Measurements from ENCODE around the gene PAXX. TPM values are rescaled to one million over a fixed set of nuclear protein-coding genes. Genes with fewer than 3 reads are reported as not detected.
A peak's percentile ranks its signal among the peaks of the same experiment; 100 is the strongest.

The PAXX gene
- total and polyA plus RNA-seq, 4 donors, result 27.8 to 192 (median 41.0) TPM

GRCh38 chr9:136983167-136983566 lies 9.1 kb upstream of the PAXX start:
- DNase-seq, result no peak
- no peak overlapping the region for H3K27ac ChIP-seq (ENCODE audit: low read depth in 1 of 2, low read length in 2 of 2)
- H3K27me3 ChIP-seq (ENCODE audit: control insufficient read depth in 1 of 2, insufficient read depth in 2 of 2, low read length in 1 of 2), result no peaks in the 10 kb centered on the region
- H3K9me3 ChIP-seq (ENCODE audit: control insufficient read depth, low read length), result no peaks in the 10 kb centered on the region
- H3K4me1 ChIP-seq (ENCODE audit: control insufficient read depth in 1 of 2, insufficient read depth in 2 of 2, low read length in 2 of 2), result no peaks in the 10 kb centered on the region
- no peak for ATAC-seq (ENCODE audit: low FRiP score)
- WGBS, 2 donors, result 91 to 92% methylated on average over 9 of the region's 9 CpGs
- intact Hi-C loops (cut with DNase I), result no loop called here
- H3K36me3 ChIP-seq (ENCODE audit: control insufficient read depth in 1 of 2, insufficient read depth in 2 of 2, low read length in 1 of 2), result no peaks in the 10 kb centered on the region
- no peak overlapping the region for H3K4me3 ChIP-seq (ENCODE audit: low read length in 2 of 2)

GRCh38 chr9:136983656-136984314 lies 8.4 kb upstream of the PAXX start:
- WGBS, 2 donors, result 84 to 87% methylated on average over 11 of the region's 11 CpGs

GRCh38 chr9:136984464-136985026 lies 7.7 kb upstream of the PAXX start:
- no peak overlapping the region for H3K4me3 ChIP-seq (ENCODE audit: low read length in 2 of 2)
- no peak for ATAC-seq (ENCODE audit: low FRiP score)
- H3K4me1 ChIP-seq (ENCODE audit: control insufficient read depth in 1 of 2, insufficient read depth in 2 of 2, low read length in 2 of 2), result no peaks in the 10 kb centered on the region
- no peaks in the 10 kb centered on the region for H3K27me3 ChIP-seq (ENCODE audit: control insufficient read depth in 1 of 2, insufficient read depth in 2 of 2, low read length in 1 of 2)
- H3K36me3 ChIP-seq (ENCODE audit: control insufficient read depth in 1 of 2, insufficient read depth in 2 of 2, low read length in 1 of 2), result no peaks in the 10 kb centered on the region
- no peaks in the 10 kb centered on the region for H3K9me3 ChIP-seq (ENCODE audit: control insufficient read depth, low read length)
- 59 to 66% methylated on average over 16 to 29 of the region's 29 CpGs for WGBS, 2 donors
- no peak for DNase-seq
- no peak overlapping the region for H3K27ac ChIP-seq (ENCODE audit: low read depth in 1 of 2, low read length in 2 of 2)
- intact Hi-C loops (cut with DNase I), result no loop called here

More at GRCh38 chr9:136983656-136984314, 8.4 kb upstream of the PAXX start:
- no peak overlapping the region for H3K27ac ChIP-seq (ENCODE audit: low read depth in 1 of 2, low read length in 2 of 2)
- H3K9me3 ChIP-seq (ENCODE audit: control insufficient read depth, low read length), result no peaks in the 10 kb centered on the region
- no peaks in the 10 kb centered on the region for H3K4me1 ChIP-seq (ENCODE audit: control insufficient read depth in 1 of 2, insufficient read depth in 2 of 2, low read length in 2 of 2)
- no peak overlapping the region for H3K4me3 ChIP-seq (ENCODE audit: low read length in 2 of 2)
- no peak for ATAC-seq (ENCODE audit: low FRiP score)
- H3K36me3 ChIP-seq (ENCODE audit: control insufficient read depth in 1 of 2, insufficient read depth in 2 of 2, low read length in 1 of 2), result no peaks in the 10 kb centered on the region
- DNase-seq, result no peak
- H3K27me3 ChIP-seq (ENCODE audit: control insufficient read depth in 1 of 2, insufficient read depth in 2 of 2, low read length in 1 of 2), result no peaks in the 10 kb centered on the region
- intact Hi-C loops (cut with DNase I), result no loop called here

- 8 to 9% methylated on average over 39 to 48 of the region's 48 CpGs for WGBS, 2 donors
- H3K4me1 ChIP-seq (ENCODE audit: control insufficient read depth in 1 of 2, insufficient read depth in 2 of 2, low read length in 2 of 2), result no peaks in the 10 kb centered on the region
- intact Hi-C loops (cut with DNase I), result no loop called here
- no peaks in the 10 kb centered on the region for H3K9me3 ChIP-seq (ENCODE audit: control insufficient read depth, low read length)
- no peaks in the 10 kb centered on the region for H3K27me3 ChIP-seq (ENCODE audit: control insufficient read depth in 1 of 2, insufficient read depth in 2 of 2, low read length in 1 of 2)
- no peak overlapping the region for H3K4me3 ChIP-seq (ENCODE audit: low read length in 2 of 2)
- no peaks in the 10 kb centered on the region for H3K36me3 ChIP-seq (ENCODE audit: control insufficient read depth in 1 of 2, insufficient read depth in 2 of 2, low read length in 1 of 2)
- no peak for DNase-seq
- no peak for ATAC-seq (ENCODE audit: low FRiP score)
- H3K27ac ChIP-seq (ENCODE audit: low read depth in 1 of 2, low read length in 2 of 2), result no peak overlapping the region
Observed at GRCh38 chr9:136985027-136985602, 7.1 kb upstream of the PAXX start.

- ATAC-seq (ENCODE audit: low FRiP score) (no peak), DNase-seq (no peak)
- H3K4me3 ChIP-seq (ENCODE audit: low read length in 2 of 2), result no peak overlapping the region
- no peak overlapping the region for H3K27ac ChIP-seq (ENCODE audit: low read depth in 1 of 2, low read length in 2 of 2)
- 22 to 28% methylated on average over 25 to 33 of the region's 33 CpGs for WGBS, 2 donors
- H3K27me3 ChIP-seq (ENCODE audit: control insufficient read depth in 1 of 2, insufficient read depth in 2 of 2, low read length in 1 of 2), result no peaks in the 10 kb centered on the region
- intact Hi-C loops (cut with DNase I), result no loop called here
- H3K4me1 ChIP-seq (ENCODE audit: control insufficient read depth in 1 of 2, insufficient read depth in 2 of 2, low read length in 2 of 2), result no peaks in the 10 kb centered on the region
- no peaks in the 10 kb centered on the region for H3K36me3 ChIP-seq (ENCODE audit: control insufficient read depth in 1 of 2, insufficient read depth in 2 of 2, low read length in 1 of 2)
- H3K9me3 ChIP-seq (ENCODE audit: control insufficient read depth, low read length), result no peaks in the 10 kb centered on the region
Observed at GRCh38 chr9:136985853-136986252, 6.4 kb upstream of the PAXX start.

- ATAC-seq (ENCODE audit: low FRiP score), result no peak
- DNase-seq, result no peak
- intact Hi-C loops (cut with DNase I), result no loop called here
- Histone ChIP-seq H3K27me3 (ENCODE audit: control insufficient read depth in 1 of 2, insufficient read depth in 2 of 2, low read length in 1 of 2) (no peaks in the 10 kb centered on the region), H3K36me3 (ENCODE audit: control insufficient read depth in 1 of 2, insufficient read depth in 2 of 2, low read length in 1 of 2) (no peaks in the 10 kb centered on the region), H3K9me3 (ENCODE audit: control insufficient read depth, low read length) (no peaks in the 10 kb centered on the region), H3K4me3 (ENCODE audit: low read length in 2 of 2) (no peak overlapping the region), H3K4me1 (ENCODE audit: control insufficient read depth in 1 of 2, insufficient read depth in 2 of 2, low read length in 2 of 2) (peaks cover 0 to 4% of the 10 kb centered on the region in 2 donors), H3K27ac (ENCODE audit: low read depth in 1 of 2, low read length in 2 of 2) (no peak overlapping the region)
- WGBS, 2 donors, result 95 to 96% methylated on average over 4 of the region's 4 CpGs
Observed at GRCh38 chr9:136988872-136989271, 3.4 kb upstream of the PAXX start.

- no peak overlapping the region for H3K4me3 ChIP-seq (ENCODE audit: low read length in 2 of 2)
- intact Hi-C loops (cut with DNase I), result loop anchor here (5.0 to 10.0 kb wide), 2 partner anchors 43 to 146 kb away; partner anchors contain the start of genes AJM1 (in 1 of the 2), C8G (in 1 of the 2) and PHPT1 (in 1 of the 2)
- no peaks in the 10 kb centered on the region for H3K9me3 ChIP-seq (ENCODE audit: control insufficient read depth, low read length)
- peaks cover 0 to 4% of the 10 kb centered on the region in 2 donors for H3K4me1 ChIP-seq (ENCODE audit: control insufficient read depth in 1 of 2, insufficient read depth in 2 of 2, low read length in 2 of 2)
- ATAC-seq (ENCODE audit: low FRiP score) (no peak), DNase-seq (no peak)
- no peaks in the 10 kb centered on the region for H3K36me3 ChIP-seq (ENCODE audit: control insufficient read depth in 1 of 2, insufficient read depth in 2 of 2, low read length in 1 of 2)
- no peak overlapping the region for H3K27ac ChIP-seq (ENCODE audit: low read depth in 1 of 2, low read length in 2 of 2)
- H3K27me3 ChIP-seq (ENCODE audit: control insufficient read depth in 1 of 2, insufficient read depth in 2 of 2, low read length in 1 of 2), result no peaks in the 10 kb centered on the region
- 87 to 92% methylated on average over 10 of the region's 10 CpGs for WGBS, 2 donors
Observed at GRCh38 chr9:136990242-136990911, 1.8 kb upstream of the PAXX start.

- peak overlapping the region; percentile 65 to 85 for H3K4me3 ChIP-seq (ENCODE audit: low read length in 2 of 2)
- DNase-seq (no peak), ATAC-seq (ENCODE audit: low FRiP score) (no peak)
- H3K9me3 ChIP-seq (ENCODE audit: control insufficient read depth, low read length), result no peaks in the 10 kb centered on the region
- intact Hi-C loops (cut with DNase I), result loop anchor here (5.0 to 10.0 kb wide), 2 partner anchors 46 to 148 kb away; partner anchors contain the start of genes AJM1 (in 1 of the 2), C8G (in 1 of the 2) and PHPT1 (in 1 of the 2)
- H3K27me3 ChIP-seq (ENCODE audit: control insufficient read depth in 1 of 2, insufficient read depth in 2 of 2, low read length in 1 of 2), result no peaks in the 10 kb centered on the region
- H3K4me1 ChIP-seq (ENCODE audit: control insufficient read depth in 1 of 2, insufficient read depth in 2 of 2, low read length in 2 of 2), result peaks cover 0 to 4% of the 10 kb centered on the region in 2 donors
- H3K27ac ChIP-seq (ENCODE audit: low read depth in 1 of 2, low read length in 2 of 2), result no peak overlapping the region
- WGBS, 2 donors, result 38 to 45% methylated on average over 18 of the region's 18 CpGs
- H3K36me3 ChIP-seq (ENCODE audit: control insufficient read depth in 1 of 2, insufficient read depth in 2 of 2, low read length in 1 of 2), result no peaks in the 10 kb centered on the region
Observed at GRCh38 chr9:136992819-136993369, 672 bp downstream of the PAXX start.
